Tibial nerve (tissue), 4 donors: Measurements from ENCODE around the gene ARID5B. TPM values are rescaled to one million over a fixed set of nuclear protein-coding genes. Genes with fewer than 3 reads are reported as not detected.
A peak's percentile ranks its signal among the peaks of the same experiment; 100 is the strongest.

Experiments used
- DNase-seq, 2 donors: peaks; one replicate each; pipeline ENCODE4 v3.0.0-alpha.2; 2019; ENCODE audit warnings: low spot score in 2 of 2
- H3K27ac ChIP-seq, 4 donors: fragments of 200-600 bp; sonication (generic) in 3 of 4; one replicate each; pipeline ENCODE4 v1.5.1; 2017 to 2019; ENCODE audit warnings: mild to moderate bottlenecking in 1 of 4
- H3K27me3 ChIP-seq, 2 donors: fragments of 200-600 bp; sonication (generic) in 1 of 2; one replicate each; pipeline versions ENCODE4 v1.5.1 to v1.6.0; 2017 to 2019
- H3K36me3 ChIP-seq, 3 donors: fragments of 200-600 bp; sonication (generic); one replicate each; pipeline ENCODE4 v1.5.1; 2018 to 2019
- H3K4me1 ChIP-seq, 4 donors: fragments of 200-600 bp; sonication (generic) in 3 of 4; one replicate each; pipeline ENCODE4 v1.5.1; 2017 to 2019
- H3K4me3 ChIP-seq, 4 donors: fragments of 200-600 bp; sonication (generic) in 3 of 4; one replicate each; pipeline ENCODE4 v1.5.1; 2017 to 2019; ENCODE audit warnings: mild to moderate bottlenecking in 1 of 4, moderate library complexity in 1 of 4
- H3K9me3 ChIP-seq, 4 donors: fragments of 200-600 bp; sonication (generic) in 3 of 4; one replicate each; pipeline ENCODE4 v1.5.1; 2017 to 2019
- EP300 ChIP-seq, 2 donors: sonication (generic); formaldehyde crosslinking; IDR thresholded peaks; one replicate each; pipeline ENCODE4 v1.6.1; 2017; ENCODE audit warnings: antibody characterized with exemption in 2 of 2, mild to moderate bottlenecking in 1 of 2
- POLR2A ChIP-seq, 2 donors: fragments of 450-650 bp; IDR thresholded peaks; one replicate each; pipeline ENCODE4 v1.6.1; 2017; ENCODE audit warnings: antibody characterized with exemption in 2 of 2, mild to moderate bottlenecking in 2 of 2, moderate library complexity in 2 of 2
- WGBS, 2 donors: methylation state at CpG; one replicate each; pipeline ENCODE4 v1.1.5; 2018; 5-methylcytosine and 5-hydroxymethylcytosine counted together
- total RNA-seq, 4 donors: library from RNA; depleted of rRNA; stranded (reverse); fragments of >200 nt; gene quantifications; one replicate each; pipeline ENCODE4 v1.1.0, GENCODE V29; 2016
- TF ChIP-seq, protein P1 (sequence below), 5 experiments: fragments of 200-600 bp in 3 of 5; fragments of 450-650 bp in 2 of 5; sonication (generic) in 3 of 5; IDR thresholded peaks; one replicate each; pipeline ENCODE4 v1.5.1; 2016 to 2019; ENCODE audit warnings: antibody characterized with exemption in 5 of 5, mild to moderate bottlenecking in 3 of 5, moderate library complexity in 2 of 5

Gene ARID5B
- total RNA-seq, 4 donors from 2014 or later: 47.4 to 82.2 (median 62.6) TPM

DNA sequence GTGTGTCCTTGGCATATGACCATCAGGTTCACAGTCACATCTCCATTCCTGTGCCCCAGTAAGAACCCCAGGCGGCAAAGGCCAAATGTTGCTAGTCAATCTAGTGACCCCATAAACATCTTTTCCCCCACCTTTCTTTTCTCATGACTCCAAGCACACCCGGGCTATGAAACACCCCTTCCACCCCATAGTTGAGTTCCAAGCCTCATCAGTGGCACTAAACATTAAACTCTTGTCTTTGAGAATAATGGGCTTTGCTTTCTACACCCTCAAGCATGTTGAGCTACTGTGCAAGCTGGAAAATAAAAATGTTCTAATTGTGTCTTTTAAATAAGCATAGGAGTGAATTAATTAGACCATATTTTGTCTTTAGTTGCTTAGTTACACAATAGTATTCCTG is 9.4 kb downstream of the ARID5B start:
- no peaks in the 10 kb centered on the region for H3K27me3 ChIP-seq
- H3K36me3 ChIP-seq: peaks cover 0 to 4% (median 0%) of the 10 kb centered on the region in 3 donors
- no peak overlapping the region for H3K4me3 ChIP-seq
- H3K9me3 ChIP-seq: no peaks in the 10 kb centered on the region
- H3K27ac ChIP-seq: peak overlapping the region in 2 of 4 donors; percentile 13 to 63
- TF ChIP-seq, protein P1, sequence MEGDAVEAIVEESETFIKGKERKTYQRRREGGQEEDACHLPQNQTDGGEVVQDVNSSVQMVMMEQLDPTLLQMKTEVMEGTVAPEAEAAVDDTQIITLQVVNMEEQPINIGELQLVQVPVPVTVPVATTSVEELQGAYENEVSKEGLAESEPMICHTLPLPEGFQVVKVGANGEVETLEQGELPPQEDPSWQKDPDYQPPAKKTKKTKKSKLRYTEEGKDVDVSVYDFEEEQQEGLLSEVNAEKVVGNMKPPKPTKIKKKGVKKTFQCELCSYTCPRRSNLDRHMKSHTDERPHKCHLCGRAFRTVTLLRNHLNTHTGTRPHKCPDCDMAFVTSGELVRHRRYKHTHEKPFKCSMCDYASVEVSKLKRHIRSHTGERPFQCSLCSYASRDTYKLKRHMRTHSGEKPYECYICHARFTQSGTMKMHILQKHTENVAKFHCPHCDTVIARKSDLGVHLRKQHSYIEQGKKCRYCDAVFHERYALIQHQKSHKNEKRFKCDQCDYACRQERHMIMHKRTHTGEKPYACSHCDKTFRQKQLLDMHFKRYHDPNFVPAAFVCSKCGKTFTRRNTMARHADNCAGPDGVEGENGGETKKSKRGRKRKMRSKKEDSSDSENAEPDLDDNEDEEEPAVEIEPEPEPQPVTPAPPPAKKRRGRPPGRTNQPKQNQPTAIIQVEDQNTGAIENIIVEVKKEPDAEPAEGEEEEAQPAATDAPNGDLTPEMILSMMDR (IDR thresholded peaks at IDR 0.05): no peak
- no peak for TF ChIP-seq POLR2A (IDR thresholded peaks at IDR 0.05)
- 68 to 77% methylated on average over 2 of the region's 2 CpGs for WGBS, 2 donors
- H3K4me1 ChIP-seq: peaks cover 0 to 14% (median 7%) of the 10 kb centered on the region in 4 donors
- no peak for DNase-seq

DNA sequence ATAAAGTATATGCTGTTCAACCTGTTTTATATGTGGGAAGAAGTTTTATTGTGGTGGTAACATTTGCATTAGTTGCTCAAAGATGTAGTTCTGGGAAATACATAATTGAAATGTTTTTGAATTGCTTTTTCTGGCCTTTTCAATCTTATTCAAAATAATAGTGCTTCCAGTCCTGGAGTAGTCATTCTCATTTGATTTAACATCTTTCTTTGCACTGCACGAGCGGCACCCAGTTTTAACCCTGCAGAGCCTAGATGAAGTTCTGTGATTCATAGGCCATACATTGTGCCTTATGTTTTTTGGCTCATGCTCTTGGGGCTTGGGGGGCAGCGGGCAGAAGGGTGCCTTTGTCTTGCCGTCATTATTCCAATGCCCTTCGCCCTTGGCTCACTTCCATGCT is 9.9 kb downstream of the ARID5B start:
- Histone ChIP-seq H3K36me3 (peaks cover 0 to 4% (median 0%) of the 10 kb centered on the region in 3 donors), H3K9me3 (no peaks in the 10 kb centered on the region), H3K4me1 (peaks cover 0 to 14% (median 7%) of the 10 kb centered on the region in 4 donors), H3K4me3 (no peak overlapping the region), H3K27ac (peak overlapping the region in 1 of 4 donors; percentile 63), H3K27me3 (no peaks in the 10 kb centered on the region)
- TF ChIP-seq, protein P1 (IDR thresholded peaks at IDR 0.05): no peak
- TF ChIP-seq EP300 (IDR thresholded peaks at IDR 0.05) (no peak), POLR2A (IDR thresholded peaks at IDR 0.05) (no peak)
- no peak for DNase-seq
- 29 to 41% methylated on average over 5 of the region's 5 CpGs for WGBS, 2 donors

DNA sequence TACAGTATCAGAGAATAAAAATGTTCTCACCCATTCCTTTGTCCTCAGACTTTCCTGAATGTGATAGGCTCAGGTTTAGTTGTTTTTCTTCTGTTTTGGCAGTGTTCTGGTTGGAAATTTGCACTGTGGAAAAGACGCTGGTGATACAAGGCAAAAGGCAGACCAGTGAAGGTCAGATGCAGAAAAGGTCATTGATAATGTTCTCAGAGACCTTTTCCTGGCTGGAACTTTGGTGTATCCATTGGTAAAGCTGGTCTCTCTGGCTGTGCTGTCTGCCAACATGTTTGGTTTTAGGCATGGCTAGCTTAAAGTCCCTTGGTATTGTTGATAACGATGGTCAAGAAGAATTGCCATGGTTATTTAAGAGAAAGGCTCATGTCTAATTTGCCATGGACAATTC is 11.5 kb downstream of the ARID5B start:
- 79 to 82% methylated on average over 2 of the region's 2 CpGs for WGBS, 2 donors
- no peak overlapping the region for H3K4me3 ChIP-seq
- DNase-seq: no peak
- H3K36me3 ChIP-seq: peaks cover 0 to 4% (median 0%) of the 10 kb centered on the region in 3 donors
- no peak overlapping the region for H3K27ac ChIP-seq
- no peaks in the 10 kb centered on the region for H3K27me3 ChIP-seq
- no peaks in the 10 kb centered on the region for H3K9me3 ChIP-seq
- H3K4me1 ChIP-seq: peaks cover 0 to 17% (median 7%) of the 10 kb centered on the region in 4 donors
- TF ChIP-seq, protein P1 (IDR thresholded peaks at IDR 0.05): no peak
- TF ChIP-seq EP300 (IDR thresholded peaks at IDR 0.05): no peak
- no peak for TF ChIP-seq POLR2A (IDR thresholded peaks at IDR 0.05)

DNA sequence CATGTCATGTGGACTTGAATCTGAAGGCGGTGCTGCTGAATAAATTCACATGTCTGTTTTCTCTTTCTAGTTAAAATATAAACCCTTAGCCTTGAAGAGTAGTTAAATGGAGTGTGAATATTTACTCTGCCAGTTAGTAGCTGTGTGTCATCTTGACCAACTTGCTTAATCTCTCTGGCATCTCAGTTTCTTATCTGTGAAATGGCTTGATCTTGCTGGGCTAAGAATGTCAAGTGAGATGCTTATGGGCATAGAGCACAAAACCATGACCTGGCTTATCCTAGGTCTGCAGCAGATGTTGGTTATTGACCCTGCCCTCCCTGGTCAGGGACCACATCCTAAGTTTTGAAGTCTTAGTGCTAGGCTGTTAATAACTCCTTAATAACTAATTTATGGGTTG is 16.6 kb downstream of the ARID5B start:
- no peak overlapping the region for H3K27ac ChIP-seq
- H3K4me3 ChIP-seq: no peak overlapping the region
- no peaks in the 10 kb centered on the region for H3K9me3 ChIP-seq
- WGBS, 2 donors: 96 to 100% methylated on average over 1 of the region's 1 CpG
- peaks cover 0 to 6% (median 2%) of the 10 kb centered on the region in 4 donors for H3K4me1 ChIP-seq
- DNase-seq: no peak
- H3K27me3 ChIP-seq: no peaks in the 10 kb centered on the region
- H3K36me3 ChIP-seq: peaks cover 0 to 4% (median 0%) of the 10 kb centered on the region in 3 donors
- TF ChIP-seq, protein P1 (IDR thresholded peaks at IDR 0.05): no peak
- TF ChIP-seq POLR2A (IDR thresholded peaks at IDR 0.05): no peak
- no peak for TF ChIP-seq EP300 (IDR thresholded peaks at IDR 0.05)

DNA sequence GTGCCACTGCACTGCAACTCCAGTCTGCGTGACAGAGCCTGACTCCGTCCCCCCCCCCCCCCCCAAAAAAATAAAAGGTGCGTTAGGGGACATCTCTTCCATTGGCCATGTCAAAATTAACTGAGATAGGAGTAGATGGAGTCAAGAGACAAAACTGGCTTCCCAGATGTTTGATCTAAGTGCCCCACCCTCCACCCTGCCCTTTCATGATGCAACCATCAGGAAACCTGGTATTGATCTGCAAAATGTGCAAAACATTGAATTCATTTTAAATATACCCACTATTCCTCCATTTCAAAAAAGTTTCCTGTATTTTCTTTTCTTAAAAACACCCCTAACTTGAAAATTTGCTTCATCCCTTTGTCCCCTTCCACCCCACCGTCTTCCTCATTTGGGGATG is 17.5 kb downstream of the ARID5B start:
- H3K36me3 ChIP-seq: peaks cover 0 to 4% (median 0%) of the 10 kb centered on the region in 3 donors
- no peaks in the 10 kb centered on the region for H3K9me3 ChIP-seq
- no peaks in the 10 kb centered on the region for H3K27me3 ChIP-seq
- no peak for DNase-seq
- H3K4me1 ChIP-seq: peaks cover 0 to 6% (median 2%) of the 10 kb centered on the region in 4 donors
- WGBS, 2 donors: 88 to 96% methylated on average over 4 of the region's 4 CpGs
- no peak overlapping the region for H3K4me3 ChIP-seq
- no peak overlapping the region for H3K27ac ChIP-seq
- TF ChIP-seq POLR2A (IDR thresholded peaks at IDR 0.05): no peak
